Aorta (tissue), 5 donors: ENCODE data around the gene PGAM2. TPM values are rescaled to one million over a fixed set of nuclear protein-coding genes. Genes with fewer than 3 reads are reported as not detected.

Experiments
- ATAC-seq: fragments of 200-7000 bp; cut with Tn5 transposase; one replicate; pipeline ENCODE4 v1.9.1; 2022; ENCODE audit warnings: moderate library complexity; ENCODE audit not compliant: low FRiP score
- DNase-seq, 2 donors: peaks; one replicate each; pipeline ENCODE4 v3.0.0-alpha.2; 2020
- H3K27ac ChIP-seq, 2 donors: one replicate each; pipeline ENCODE4 v1.5.1; 2013; ENCODE audit warnings: low read length in 2 of 2, mild to moderate bottlenecking in 2 of 2, moderate library complexity in 2 of 2, control low read depth in 1 of 2, inconsistent platforms in 1 of 2, low read depth in 1 of 2
- H3K27me3 ChIP-seq, 2 donors: one replicate each; pipeline ENCODE4 v1.6.1; 2013; ENCODE audit warnings: control low read depth in 1 of 2, low read length in 1 of 2, mild to moderate bottlenecking in 1 of 2, moderate library complexity in 1 of 2; ENCODE audit not compliant: insufficient read depth in 2 of 2, control insufficient read depth in 1 of 2
- H3K36me3 ChIP-seq, 2 donors: one replicate each; pipeline ENCODE4 v1.6.1; 2013; ENCODE audit warnings: control low read depth in 1 of 2, low read length in 1 of 2, mild to moderate bottlenecking in 1 of 2; ENCODE audit not compliant: insufficient read depth in 2 of 2, control insufficient read depth in 1 of 2
- H3K4me1 ChIP-seq, 2 donors: one replicate each; pipeline ENCODE4 v1.6.1; 2013; ENCODE audit warnings: low read length in 2 of 2, control low read depth in 1 of 2, mild to moderate bottlenecking in 1 of 2, moderate library complexity in 1 of 2; ENCODE audit not compliant: insufficient read depth in 2 of 2, control insufficient read depth in 1 of 2
- H3K4me3 ChIP-seq, 2 donors: one replicate each; pipeline ENCODE4 v1.5.1; 2013; ENCODE audit warnings: low read length in 2 of 2, control low read depth in 1 of 2, mild to moderate bottlenecking in 1 of 2
- H3K9me3 ChIP-seq: one replicate; pipeline ENCODE4 v1.6.1; 2013; ENCODE audit warnings: mild to moderate bottlenecking, low read length; ENCODE audit not compliant: control insufficient read depth
- WGBS, 2 donors: extraction: QIAGEN DNeasy Blood & Tissue Kit; methylation state at CpG; one replicate each; pipeline ENCODE4 v1.1.7; 2013; 5-methylcytosine and 5-hydroxymethylcytosine counted together
- intact Hi-C, 2 donors: fragments of 100-400 bp; cut with DNase I; formaldehyde crosslinking; loops; one replicate each; pipeline versions ENCODE4 v1.14.2 to v1.15.0; 2022
- polyA plus RNA-seq, 2 donors: library from polyadenylated mRNA; stranded (reverse); fragments of 200-250 nt; gene quantifications; one replicate each; pipeline ENCODE4 v1.2.3, GENCODE V29; 2013
- total RNA-seq, 2 donors: library from RNA; stranded (reverse); fragmentation: NEBNext Ultra II Directional; extraction: Animal tissue kit (Norgen Biotek cat#: 25700); gene quantifications; one replicate each; pipeline ENCODE4 v1.2.1, GENCODE V29; 2021
- donor health status: healthy with polysubstance abuse.
- donor health status: Bipolar disorder and iron deficiency.
- donor health status: DM: no; HTN: no; CAD: no.
- donor health status: DM: no; HTN: no; CAD: no.
- donor health status: DM: yes; HTN: yes; CAD: no.

The PGAM2 gene
- total and polyA plus RNA-seq, 4 donors, result 4.1 to 9.5 (median 6.4) TPM

DNA sequence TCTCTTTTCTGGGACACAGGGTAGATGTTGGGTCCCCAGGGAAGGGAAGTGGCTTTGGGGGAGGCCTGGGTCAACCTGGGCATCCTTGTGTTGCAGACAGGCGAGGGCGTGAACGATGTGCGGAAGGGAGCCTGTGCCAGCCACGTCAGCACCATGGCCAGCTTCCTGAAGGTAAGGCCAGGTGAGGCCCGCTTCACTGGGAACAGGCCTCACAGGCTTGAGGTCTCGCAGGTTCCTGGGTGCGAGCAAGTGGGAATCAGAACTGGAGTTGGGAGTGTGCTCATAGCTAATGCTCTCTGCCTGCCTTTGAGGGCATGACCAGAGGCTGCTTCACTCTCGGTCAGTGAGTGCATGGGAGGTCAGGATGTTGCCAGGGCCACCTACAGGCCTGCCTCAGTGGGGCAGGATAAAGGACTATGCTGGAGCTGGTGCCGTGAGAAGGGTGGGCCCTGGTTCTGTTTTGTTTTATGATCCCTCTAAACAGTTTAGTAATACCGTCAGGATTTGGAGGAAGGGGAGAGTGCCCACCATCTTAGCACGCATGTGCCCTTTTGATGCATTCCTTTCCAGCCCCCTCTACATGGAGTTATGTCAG, 12.5 kb downstream of the PGAM2 start:
- intact Hi-C loops, result loop anchor here in 1 of 2 donors (10.0 kb wide), 1 partner anchor 512 kb away; no protein-coding TSS in a partner anchor
- peak in 1 of 2 donors; percentile 38 for DNase-seq
- WGBS, 2 donors, result 87 to 94% methylated on average over 12 of the region's 12 CpGs
- no peaks in the 10 kb centered on the region for H3K9me3 ChIP-seq
- no peaks in the 10 kb centered on the region for H3K27me3 ChIP-seq
- no peak overlapping the region for H3K27ac ChIP-seq
- ATAC-seq, result no peak
- peaks cover 4 to 5% of the 10 kb centered on the region in 2 donors for H3K36me3 ChIP-seq
- H3K4me3 ChIP-seq, result no peak overlapping the region
- no peaks in the 10 kb centered on the region for H3K4me1 ChIP-seq

GRCh38 chr7:44051611-44052220, 13.7 kb downstream of the PGAM2 start:
- DNase-seq (peak in 1 of 2 donors; percentile 46), ATAC-seq (no peak)
- 92 to 94% methylated on average over 5 of the region's 5 CpGs for WGBS, 2 donors
- Histone ChIP-seq H3K9me3 (no peaks in the 10 kb centered on the region), H3K4me3 (no peak overlapping the region), H3K27me3 (no peaks in the 10 kb centered on the region), H3K27ac (no peak overlapping the region), H3K36me3 (peaks cover 4 to 5% of the 10 kb centered on the region in 2 donors), H3K4me1 (no peaks in the 10 kb centered on the region)
- intact Hi-C loops, result loop anchor here in 1 of 2 donors (10.0 kb wide), 1 partner anchor 513 kb away; no protein-coding TSS in a partner anchor

DNA sequence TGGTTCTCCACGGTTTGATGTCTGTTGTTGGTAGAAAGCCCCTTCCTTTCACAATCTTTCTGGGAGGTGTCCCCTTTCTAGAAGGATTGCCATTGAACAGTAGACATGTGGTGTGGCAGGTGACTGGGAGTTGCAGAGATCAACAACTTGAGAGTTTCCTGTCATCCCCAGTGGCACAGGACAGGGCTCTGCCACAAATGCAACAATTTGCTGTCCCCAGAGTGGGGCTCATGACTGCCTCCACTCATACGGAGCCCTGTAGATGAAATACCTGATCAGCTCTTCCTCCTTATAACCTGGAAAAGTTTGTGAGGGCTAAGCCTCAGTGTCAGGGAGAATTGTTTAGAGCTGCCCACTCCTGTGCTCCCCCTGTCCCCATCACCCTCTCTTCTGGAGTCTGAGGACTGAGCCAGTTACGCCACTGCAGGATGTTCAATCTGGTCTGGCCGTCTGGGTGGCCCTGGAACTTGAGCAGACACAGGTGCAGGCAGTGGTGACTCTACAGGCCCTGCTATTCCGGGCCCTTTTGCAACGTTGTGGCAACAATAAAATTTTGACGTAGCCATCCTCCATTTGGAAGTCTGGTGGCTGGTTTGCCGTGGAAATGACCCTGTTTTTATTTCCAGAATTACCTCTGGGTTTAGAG, 14.3 kb downstream of the PGAM2 start:
- Histone ChIP-seq H3K9me3 (no peaks in the 10 kb centered on the region), H3K27me3 (no peaks in the 10 kb centered on the region), H3K4me3 (no peak overlapping the region), H3K4me1 (no peaks in the 10 kb centered on the region), H3K27ac (no peak overlapping the region), H3K36me3 (peaks cover 4 to 5% of the 10 kb centered on the region in 2 donors)
- no peak for ATAC-seq
- intact Hi-C loops, result loop anchor here in 1 of 2 donors (10.0 kb wide), 1 partner anchor 514 kb away; no protein-coding TSS in a partner anchor
- 83 to 85% methylated on average over 8 of the region's 8 CpGs for WGBS, 2 donors
- peak in 1 of 2 donors; percentile 65 for DNase-seq

- no peak overlapping the region for H3K27ac ChIP-seq
- H3K36me3 ChIP-seq, result peaks cover 4 to 5% of the 10 kb centered on the region in 2 donors
- H3K4me1 ChIP-seq, result no peaks in the 10 kb centered on the region
- ATAC-seq (no peak), DNase-seq (peak in 1 of 2 donors; percentile 46)
- no peak overlapping the region for H3K4me3 ChIP-seq
- H3K27me3 ChIP-seq, result no peaks in the 10 kb centered on the region
- WGBS, 2 donors, result 88 to 89% methylated on average over 14 of the region's 14 CpGs
- no peaks in the 10 kb centered on the region for H3K9me3 ChIP-seq
- intact Hi-C loops, result loop anchor here in 1 of 2 donors (10.0 kb wide), 1 partner anchor 514 kb away; no protein-coding TSS in a partner anchor
Observed at GRCh38 chr7:44050121-44050914, 15.0 kb downstream of the PGAM2 start.

DNA sequence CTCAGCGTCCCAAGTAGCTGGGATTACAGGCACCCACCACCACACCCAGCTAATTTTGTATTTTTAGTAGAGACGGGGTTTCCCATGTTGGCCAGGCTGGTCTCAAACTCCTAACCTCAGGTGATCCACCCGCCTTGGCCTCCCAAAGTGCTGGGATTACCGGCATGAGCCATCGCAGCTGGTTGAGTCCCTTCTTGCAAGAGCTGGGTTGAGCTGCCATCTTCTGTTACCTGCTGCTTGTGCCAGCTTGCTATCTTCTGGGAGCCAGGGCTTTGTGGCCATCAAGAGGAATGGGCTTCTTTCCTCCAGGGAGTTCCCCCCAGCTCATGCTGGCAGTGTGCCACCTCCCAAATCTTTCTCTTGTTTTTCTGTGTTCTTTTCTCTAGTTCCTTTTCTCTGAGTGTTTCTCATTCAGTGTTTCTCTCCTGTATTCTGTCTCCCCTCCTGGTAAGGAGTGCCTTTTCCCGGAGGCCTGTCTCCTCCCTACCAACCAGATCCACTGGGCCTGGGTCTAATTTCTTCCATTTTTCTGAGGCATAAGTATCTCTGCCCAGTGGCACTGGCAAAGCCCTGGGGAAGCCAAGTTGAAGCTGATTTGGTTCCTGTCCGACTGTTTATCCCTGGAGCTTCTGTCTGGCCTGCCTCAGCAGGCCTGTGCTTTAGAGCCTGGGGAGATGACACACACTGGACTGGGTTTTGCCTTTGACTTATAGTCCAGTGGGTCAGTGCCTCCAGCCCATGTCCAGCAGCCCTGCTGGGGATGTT, 17.2 kb downstream of the PGAM2 start:
- no peaks in the 10 kb centered on the region for H3K4me1 ChIP-seq
- no peaks in the 10 kb centered on the region for H3K9me3 ChIP-seq
- H3K27me3 ChIP-seq, result no peaks in the 10 kb centered on the region
- DNase-seq (peak in 1 of 2 donors; percentile 26), ATAC-seq (no peak)
- 85 to 87% methylated on average over 7 of the region's 7 CpGs for WGBS, 2 donors
- no peak overlapping the region for H3K4me3 ChIP-seq
- H3K36me3 ChIP-seq, result peaks cover 4 to 5% of the 10 kb centered on the region in 2 donors
- intact Hi-C loops, result loop anchor here in 1 of 2 donors (10.0 kb wide), 1 partner anchor 447 kb away; the partner anchor contains the start of gene NUDCD3
- H3K27ac ChIP-seq, result no peak overlapping the region

DNA sequence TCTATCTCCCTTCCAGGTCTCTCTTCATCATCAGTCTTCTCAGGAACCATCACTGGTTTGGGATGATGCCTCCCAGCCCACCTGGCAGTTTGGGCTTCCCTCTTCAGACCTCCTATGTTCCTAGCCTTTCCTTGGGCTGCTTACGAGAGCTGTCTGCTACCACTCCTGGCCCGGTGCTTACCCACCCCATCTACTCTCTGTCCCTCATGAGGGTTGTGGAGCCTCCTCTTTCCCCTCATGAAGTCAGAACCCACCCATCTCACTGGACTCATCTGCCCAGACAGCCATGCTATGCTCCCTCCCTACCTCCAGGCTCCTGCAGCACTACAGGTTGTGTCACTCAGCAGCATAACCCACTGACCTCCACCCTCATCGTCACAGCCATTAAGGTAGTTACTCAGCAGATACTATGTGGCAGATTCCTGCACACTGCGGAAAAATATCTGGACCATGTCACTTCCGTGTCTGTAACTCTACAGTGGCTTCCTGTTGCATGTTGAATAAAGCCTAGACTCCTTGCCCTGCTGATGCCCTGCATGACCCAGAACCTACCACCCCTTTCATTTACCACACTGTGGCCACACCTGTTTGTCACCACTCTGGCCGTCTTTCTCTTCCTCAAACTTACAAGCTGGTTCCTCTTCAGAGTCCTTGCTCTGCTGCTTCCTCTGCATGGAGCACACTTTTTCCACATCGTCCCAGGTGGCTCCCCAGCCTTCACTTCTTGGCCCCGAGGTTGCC, 18.9 kb downstream of the PGAM2 start:
- Histone ChIP-seq H3K27me3 (no peaks in the 10 kb centered on the region), H3K4me3 (no peak overlapping the region), H3K9me3 (no peaks in the 10 kb centered on the region), H3K36me3 (peaks cover 0 to 4% of the 10 kb centered on the region in 2 donors), H3K4me1 (no peaks in the 10 kb centered on the region), H3K27ac (no peak overlapping the region)
- intact Hi-C loops, result loop anchor here in 1 of 2 donors (10.0 kb wide), 1 partner anchor 448 kb away; the partner anchor contains the start of gene NUDCD3
- peak in 1 of 2 donors; percentile 40 for DNase-seq
- 81 to 83% methylated on average over 8 of the region's 8 CpGs for WGBS, 2 donors
- peak; percentile 40 for ATAC-seq

DNA sequence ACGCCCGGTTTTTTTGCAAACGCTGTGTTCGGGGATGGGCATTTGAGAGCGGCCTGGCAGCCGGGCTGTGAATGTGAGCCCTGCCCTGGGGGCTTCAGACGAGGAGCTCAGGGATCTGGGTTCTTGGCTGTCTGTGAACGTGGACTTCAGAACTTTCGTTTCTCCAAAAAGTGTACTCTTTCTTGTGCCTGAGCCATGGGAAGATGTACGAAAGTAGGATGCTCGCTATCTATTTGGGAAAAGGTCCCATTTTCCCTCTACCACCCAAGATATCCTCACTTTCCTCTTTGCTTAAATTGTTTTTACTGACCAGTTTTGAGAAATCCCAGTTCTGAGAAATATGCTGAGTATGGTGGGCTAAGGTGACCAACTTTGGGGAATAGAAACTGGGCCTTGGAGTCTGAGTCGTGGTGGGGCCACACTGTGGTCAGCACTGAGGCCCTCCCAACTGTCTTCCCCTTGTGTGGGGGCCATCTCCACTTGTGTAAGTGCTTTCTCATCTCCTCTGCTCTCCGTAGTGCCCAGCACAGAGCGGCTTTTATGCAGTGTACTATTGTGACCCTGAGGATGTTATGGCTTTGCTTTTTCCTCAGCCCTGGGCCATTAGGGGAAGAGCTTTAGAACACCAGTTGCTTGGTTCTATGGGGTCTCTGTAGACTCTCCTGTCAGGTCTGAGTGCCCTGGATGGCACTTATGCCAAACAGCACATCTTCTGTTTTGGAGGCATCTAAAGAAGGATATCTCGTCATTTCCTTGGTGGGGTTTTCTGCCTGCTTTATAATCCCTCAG, 19.9 kb downstream of the PGAM2 start:
- Histone ChIP-seq H3K27me3 (no peaks in the 10 kb centered on the region), H3K9me3 (no peaks in the 10 kb centered on the region), H3K4me1 (no peaks in the 10 kb centered on the region), H3K36me3 (no peaks in the 10 kb centered on the region), H3K4me3 (peak overlapping the region; percentile 78 to 85), H3K27ac (no peak overlapping the region)
- WGBS, 2 donors, result 23 to 25% methylated on average over 15 of the region's 15 CpGs
- no peak for ATAC-seq
- intact Hi-C loops, result loop anchor here in 1 of 2 donors (10.0 kb wide), 1 partner anchor 449 kb away; the partner anchor contains the start of gene NUDCD3
- peak in 1 of 2 donors; percentile 23 for DNase-seq
